Esophagus squamous epithelium (tissue), 5 donors: ENCODE measurements around the gene DNAJA1. TPM values are rescaled to one million over a fixed set of nuclear protein-coding genes. Genes with fewer than 3 reads are reported as not detected.
A peak's percentile ranks its signal among the peaks of the same experiment; 100 is the strongest.
"Not testable (repeated sequence)": the region's sequence is repeated elsewhere in the genome, so short reads cannot be mapped to it uniquely, and the experiment has no call there.

ENCODE experiments used
- DNase-seq: peaks from one replicate; lab custom pipeline; 2025; lab: John Stamatoyannopoulos, UW
- H3K27ac ChIP-seq, 4 donors: fragments of 200-600 bp; sonication (generic); one replicate each; pipeline ENCODE4 v1.5.1; 2016 to 2019; ENCODE audit warnings: mild to moderate bottlenecking in 1 of 4
- H3K27me3 ChIP-seq, 4 donors: fragments of 200-600 bp; sonication (generic); 1 replicate in 3 of 4; 2 replicates in 1 of 4; pipeline versions ENCODE4 v1.5.1 to v1.6.0; 2017 to 2021; ENCODE audit warnings: antibody characterized with exemption in 1 of 4
- H3K36me3 ChIP-seq, 3 donors: fragments of 200-600 bp; sonication (generic); one replicate each; pipeline ENCODE4 v1.5.1; 2016 to 2019
- H3K4me1 ChIP-seq, 3 donors: fragments of 200-600 bp; sonication (generic); one replicate each; pipeline ENCODE4 v1.5.1; 2017 to 2019
- H3K4me3 ChIP-seq, 4 donors: fragments of 200-600 bp; sonication (generic); 1 replicate in 3 of 4; 2 replicates in 1 of 4; pipeline ENCODE4 v1.5.1; 2016 to 2019; ENCODE audit warnings: mild to moderate bottlenecking in 2 of 4, moderate library complexity in 1 of 4
- H3K9me3 ChIP-seq, 3 donors: fragments of 200-600 bp; sonication (generic); one replicate each; pipeline ENCODE4 v1.5.1; 2016 to 2019
- CTCF ChIP-seq, 6 experiments: fragments of 450-650 bp in 4 of 6; fragments of 200-600 bp in 2 of 6; sonication (generic) in 2 of 6; IDR thresholded peaks; one replicate each; pipeline ENCODE4 v1.5.1; 2016 to 2019; ENCODE audit warnings: antibody characterized with exemption in 6 of 6, mild to moderate bottlenecking in 4 of 6, moderate library complexity in 4 of 6
- POLR2A ChIP-seq, 4 donors: fragments of 450-650 bp; IDR thresholded peaks; one replicate each; pipeline ENCODE4 v1.6.1; 2017; ENCODE audit warnings: antibody characterized with exemption in 4 of 4, mild to moderate bottlenecking in 4 of 4, moderate library complexity in 3 of 4
- WGBS, 2 donors: methylation state at CpG; one replicate each; pipeline ENCODE4 v1.1.5; 2018; 5-methylcytosine and 5-hydroxymethylcytosine counted together
- intact Hi-C: fragments of 100-400 bp; cut with DNase I; formaldehyde crosslinking; loops from one replicate; pipeline ENCODE4 v1.15.0; 2022
- total RNA-seq, 4 donors: library from RNA; depleted of rRNA; stranded (reverse); fragments of >200 nt; gene quantifications; one replicate each; pipeline ENCODE4 v1.1.0, GENCODE V29; 2016
- donor health status: DM: yes; HTN: yes; CAD: no.

Gene DNAJA1
- total RNA-seq, 4 donors from 2014 or later, result 44.4 to 79.5 (median 58.3) TPM

- TF ChIP-seq POLR2A (IDR thresholded peaks at IDR 0.05) (no peak), CTCF (IDR thresholded peaks at IDR 0.05) (no peak)
- Histone ChIP-seq H3K27me3 (no peaks in the 10 kb centered on the region), H3K36me3 (no peaks in the 10 kb centered on the region), H3K9me3 (no peaks in the 10 kb centered on the region), H3K27ac (peak overlapping the region; percentile 75 to 91 (median 84)), H3K4me1 (peaks cover 6 to 43% (median 17%) of the 10 kb centered on the region in 3 donors), H3K4me3 (peak overlapping the region in 2 of 4 donors; percentile 12 to 25)
- 29 to 46% methylated on average over 6 of the region's 6 CpGs for WGBS, 2 donors
- DNase-seq, result no peak
- intact Hi-C loops, result loop anchor here (10.0 kb wide), 1 partner anchor 94 kb away; no protein-coding TSS in a partner anchor
Measured at GRCh38 chr9:33080534-33080933, 55.5 kb downstream of the DNAJA1 start.

- peak overlapping the region; percentile 75 to 91 (median 84) for H3K27ac ChIP-seq
- H3K36me3 ChIP-seq, result no peaks in the 10 kb centered on the region
- H3K4me3 ChIP-seq, result peak overlapping the region in 3 of 4 donors; percentile 12 to 34 (median 25)
- peak; percentile 66 to 93 (median 89) for TF ChIP-seq CTCF (IDR thresholded peaks at IDR 0.05)
- no peak for TF ChIP-seq POLR2A (IDR thresholded peaks at IDR 0.05)
- no peak for DNase-seq
- intact Hi-C loops, result loop anchor here (10.0 kb wide), 1 partner anchor 94 kb away; no protein-coding TSS in a partner anchor
- H3K27me3 ChIP-seq, result no peaks in the 10 kb centered on the region
- WGBS, 2 donors, result 12% methylated on average over 9 of the region's 9 CpGs
- peaks cover 0 to 36% (median 14%) of the 10 kb centered on the region in 3 donors for H3K4me1 ChIP-seq
- no peaks in the 10 kb centered on the region for H3K9me3 ChIP-seq
Measured at GRCh38 chr9:33081128-33081851, 56.2 kb downstream of the DNAJA1 start.

GRCh38 chr9:33082128-33082527, 57.1 kb downstream of the DNAJA1 start:
- Histone ChIP-seq H3K27ac (peak overlapping the region in 2 of 4 donors; percentile 25 to 88), H3K4me1 (peaks cover 0 to 31% (median 13%) of the 10 kb centered on the region in 3 donors), H3K4me3 (no peak overlapping the region), H3K36me3 (no peaks in the 10 kb centered on the region), H3K27me3 (no peaks in the 10 kb centered on the region), H3K9me3 (no peaks in the 10 kb centered on the region)
- DNase-seq, result no peak
- TF ChIP-seq POLR2A (IDR thresholded peaks at IDR 0.05) (no peak), CTCF (IDR thresholded peaks at IDR 0.05) (no peak)
- WGBS, 2 donors, result 57 to 61% methylated on average over 5 of the region's 5 CpGs
- intact Hi-C loops, result loop anchor here (2.0 to 10.0 kb wide), 2 partner anchors 93 to 145 kb away; no protein-coding TSS in a partner anchor

GRCh38 chr9:33082538-33083326, 57.7 kb downstream of the DNAJA1 start:
- DNase-seq, result no peak
- TF ChIP-seq CTCF (IDR thresholded peaks at IDR 0.05) (no peak), POLR2A (IDR thresholded peaks at IDR 0.05) (no peak)
- intact Hi-C loops, result loop anchor here (2.0 to 10.0 kb wide), 2 partner anchors 92 to 144 kb away; no protein-coding TSS in a partner anchor
- 58 to 59% methylated on average over 8 of the region's 8 CpGs for WGBS, 2 donors
- H3K4me1 ChIP-seq, result peaks cover 0 to 30% (median 11%) of the 10 kb centered on the region in 3 donors
- no peaks in the 10 kb centered on the region for H3K27me3 ChIP-seq
- no peaks in the 10 kb centered on the region for H3K9me3 ChIP-seq
- no peak overlapping the region for H3K4me3 ChIP-seq
- no peaks in the 10 kb centered on the region for H3K36me3 ChIP-seq
- peak overlapping the region in 2 of 4 donors; percentile 26 to 36 for H3K27ac ChIP-seq

- H3K27me3 ChIP-seq, H3K27ac ChIP-seq, H3K9me3 ChIP-seq, H3K4me3 ChIP-seq, H3K36me3 ChIP-seq, DNase-seq: not testable (repeated sequence)
- H3K4me1 ChIP-seq, result peaks cover 0 to 21% (median 11%) of the 10 kb centered on the region in 3 donors
- WGBS, 2 donors, result 66 to 82% methylated on average over 6 to 8 of the region's 9 CpGs
- intact Hi-C loops, result loop anchor here (10.0 kb wide), 1 partner anchor 89 kb away; no protein-coding TSS in a partner anchor
Measured at GRCh38 chr9:33085672-33086071, 60.6 kb downstream of the DNAJA1 start.

Other genes starting within 250 kb of the DNAJA1 start
- gene TMEM215, start 241.7 kb upstream of the DNAJA1 start, total RNA-seq, result not detected
- 10 to 100 TPM; 14.3 to 35.6 (median 33.8) TPM for gene APTX, start 23.6 kb upstream of the DNAJA1 start, total RNA-seq
- gene SMU1, start 51.4 kb downstream of the DNAJA1 start, total RNA-seq, result 10 to 100 TPM in 3 of 4 donors, 1 to 10 TPM in 1; 9.4 to 19.1 (median 13.6) TPM
- 10 to 100 TPM; 42.3 to 60.4 (median 47.9) TPM for gene B4GALT1, start 142.1 kb downstream of the DNAJA1 start, total RNA-seq
- not detected for gene SPINK4, start 214.9 kb downstream of the DNAJA1 start, total RNA-seq
- gene BAG1, start 239.4 kb downstream of the DNAJA1 start, total RNA-seq, result 100 to 1,000 TPM in 1 of 4 donors, 10 to 100 TPM in 3; 73.2 to 101 (median 91.0) TPM
- gene CHMP5, start 239.8 kb downstream of the DNAJA1 start, total RNA-seq, result 10 to 100 TPM; 37.7 to 62.5 (median 54.2) TPM